ENCODE data around the gene ITGA4.

Gene ITGA4

DNA sequence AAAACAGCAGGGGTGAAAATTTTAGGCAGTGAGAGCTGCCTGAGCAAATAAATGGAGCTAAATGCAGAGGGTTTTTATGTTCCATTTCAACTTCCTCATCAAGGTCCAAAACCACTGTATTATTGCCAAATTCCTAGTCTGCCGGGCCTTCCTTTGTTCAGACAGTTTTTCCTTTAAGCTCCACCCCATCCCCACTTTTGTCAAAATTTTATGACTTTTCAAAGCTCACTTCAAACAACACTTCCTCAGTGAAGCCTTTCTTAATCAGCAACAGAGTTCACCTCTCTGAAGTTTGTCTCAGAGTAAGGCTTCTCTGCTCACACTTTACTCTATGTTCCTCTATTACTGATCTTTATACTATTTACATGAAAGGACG lies 118.5 kb downstream of the ITGA4 start:
- TF ChIP-seq FOXM1 (IDR thresholded peaks at IDR 0.05; ENCODE audit: borderline replicate concordance, low read depth) (no peak), EGR1 (IDR thresholded peaks at IDR 0.05) (no peak), RAD21 (IDR thresholded peaks at IDR 0.05; ENCODE audit: low read depth) (no peak), TAF1 (IDR thresholded peaks at IDR 0.05; ENCODE audit: low read depth) (no peak), TCF12 (IDR thresholded peaks at IDR 0.05; ENCODE audit: low read depth) (no peak), EP300 (IDR thresholded peaks at IDR 0.05; ENCODE audit: borderline replicate concordance) (no peak), CREB1 (IDR thresholded peaks at IDR 0.05; ENCODE audit: low read depth) (no peak), TEAD4 (IDR thresholded peaks at IDR 0.05) (no peak), MAX (IDR thresholded peaks at IDR 0.05) (no peak), USF1 (IDR thresholded peaks at IDR 0.05) (no peak), CEBPB (IDR thresholded peaks at IDR 0.05) (no peak), ZBTB7A (IDR thresholded peaks at IDR 0.05; ENCODE audit: low read depth) (no peak), YY1 (IDR thresholded peaks at IDR 0.05; ENCODE audit: low read depth) (no peak), NFIC (IDR thresholded peaks at IDR 0.05) (no peak)
- TF ChIP-seq, protein P1, sequence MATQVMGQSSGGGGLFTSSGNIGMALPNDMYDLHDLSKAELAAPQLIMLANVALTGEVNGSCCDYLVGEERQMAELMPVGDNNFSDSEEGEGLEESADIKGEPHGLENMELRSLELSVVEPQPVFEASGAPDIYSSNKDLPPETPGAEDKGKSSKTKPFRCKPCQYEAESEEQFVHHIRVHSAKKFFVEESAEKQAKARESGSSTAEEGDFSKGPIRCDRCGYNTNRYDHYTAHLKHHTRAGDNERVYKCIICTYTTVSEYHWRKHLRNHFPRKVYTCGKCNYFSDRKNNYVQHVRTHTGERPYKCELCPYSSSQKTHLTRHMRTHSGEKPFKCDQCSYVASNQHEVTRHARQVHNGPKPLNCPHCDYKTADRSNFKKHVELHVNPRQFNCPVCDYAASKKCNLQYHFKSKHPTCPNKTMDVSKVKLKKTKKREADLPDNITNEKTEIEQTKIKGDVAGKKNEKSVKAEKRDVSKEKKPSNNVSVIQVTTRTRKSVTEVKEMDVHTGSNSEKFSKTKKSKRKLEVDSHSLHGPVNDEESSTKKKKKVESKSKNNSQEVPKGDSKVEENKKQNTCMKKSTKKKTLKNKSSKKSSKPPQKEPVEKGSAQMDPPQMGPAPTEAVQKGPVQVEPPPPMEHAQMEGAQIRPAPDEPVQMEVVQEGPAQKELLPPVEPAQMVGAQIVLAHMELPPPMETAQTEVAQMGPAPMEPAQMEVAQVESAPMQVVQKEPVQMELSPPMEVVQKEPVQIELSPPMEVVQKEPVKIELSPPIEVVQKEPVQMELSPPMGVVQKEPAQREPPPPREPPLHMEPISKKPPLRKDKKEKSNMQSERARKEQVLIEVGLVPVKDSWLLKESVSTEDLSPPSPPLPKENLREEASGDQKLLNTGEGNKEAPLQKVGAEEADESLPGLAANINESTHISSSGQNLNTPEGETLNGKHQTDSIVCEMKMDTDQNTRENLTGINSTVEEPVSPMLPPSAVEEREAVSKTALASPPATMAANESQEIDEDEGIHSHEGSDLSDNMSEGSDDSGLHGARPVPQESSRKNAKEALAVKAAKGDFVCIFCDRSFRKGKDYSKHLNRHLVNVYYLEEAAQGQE (IDR thresholded peaks at IDR 0.05; ENCODE audit: low read depth) = no peak

GRCh38 chr2:181576431-181576830 lies 119.2 kb downstream of the ITGA4 start:
- TF ChIP-seq CEBPB (IDR thresholded peaks at IDR 0.05) = no peak
- TF ChIP-seq TEAD4 (IDR thresholded peaks at IDR 0.05) = no peak
- no peak for TF ChIP-seq RAD21 (IDR thresholded peaks at IDR 0.05; ENCODE audit: low read depth)

GRCh38 chr2:181578829-181579228 lies 121.6 kb downstream of the ITGA4 start:
- TF ChIP-seq ZBTB7A (IDR thresholded peaks at IDR 0.05; ENCODE audit: low read depth) (no peak), RAD21 (IDR thresholded peaks at IDR 0.05; ENCODE audit: low read depth) (no peak), EP300 (IDR thresholded peaks at IDR 0.05; ENCODE audit: borderline replicate concordance) (no peak), FOXM1 (IDR thresholded peaks at IDR 0.05; ENCODE audit: borderline replicate concordance, low read depth) (no peak), TEAD4 (IDR thresholded peaks at IDR 0.05) (no peak), YY1 (IDR thresholded peaks at IDR 0.05; ENCODE audit: low read depth) (no peak), TCF12 (IDR thresholded peaks at IDR 0.05; ENCODE audit: low read depth) (no peak), CEBPB (IDR thresholded peaks at IDR 0.05) (no peak), EGR1 (IDR thresholded peaks at IDR 0.05) (no peak), USF1 (IDR thresholded peaks at IDR 0.05) (no peak), NFIC (IDR thresholded peaks at IDR 0.05) (no peak), MAX (IDR thresholded peaks at IDR 0.05) (no peak), CREB1 (IDR thresholded peaks at IDR 0.05; ENCODE audit: low read depth) (no peak)
- TF ChIP-seq, protein P1 (IDR thresholded peaks at IDR 0.05; ENCODE audit: low read depth) = no peak

GRCh38 chr2:181581534-181581933 lies 124.3 kb downstream of the ITGA4 start:
- peak; percentile 28; the same call in 1 of the 2 replicates for TF ChIP-seq RAD21 (IDR thresholded peaks at IDR 0.05; ENCODE audit: low read depth)
- TF ChIP-seq TEAD4 (IDR thresholded peaks at IDR 0.05) = no peak

DNA sequence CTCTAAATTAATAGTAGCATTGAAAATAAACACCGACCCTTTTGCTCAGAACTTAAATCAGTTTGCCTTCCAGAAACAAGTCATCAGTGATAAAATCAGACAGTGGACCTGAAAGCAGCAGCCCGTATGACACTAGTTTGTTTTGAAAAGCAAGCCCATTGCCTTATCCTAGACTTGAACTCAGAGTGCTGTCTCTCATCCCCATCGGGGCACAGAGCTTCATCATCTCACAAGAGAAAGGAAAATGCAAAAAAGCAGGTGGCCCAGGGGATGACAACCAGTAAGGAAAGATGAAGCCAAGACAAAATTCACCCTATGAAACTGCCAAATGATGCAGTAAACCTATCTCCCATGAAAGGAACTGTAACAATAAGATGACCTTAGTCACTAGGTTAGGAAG lies 128.5 kb downstream of the ITGA4 start:
- TF ChIP-seq NFIC (IDR thresholded peaks at IDR 0.05) (no peak), CEBPB (IDR thresholded peaks at IDR 0.05) (no peak), CREB1 (IDR thresholded peaks at IDR 0.05; ENCODE audit: low read depth) (no peak), RAD21 (IDR thresholded peaks at IDR 0.05; ENCODE audit: low read depth) (no peak), TCF12 (IDR thresholded peaks at IDR 0.05; ENCODE audit: low read depth) (no peak), YY1 (IDR thresholded peaks at IDR 0.05; ENCODE audit: low read depth) (no peak), TAF1 (IDR thresholded peaks at IDR 0.05; ENCODE audit: low read depth) (no peak), FOXM1 (IDR thresholded peaks at IDR 0.05; ENCODE audit: borderline replicate concordance, low read depth) (no peak), USF1 (IDR thresholded peaks at IDR 0.05) (no peak)
